ENCODE results near the gene ZNF682. TPM values are rescaled to one million over a fixed set of nuclear protein-coding genes. Genes with fewer than 3 reads are reported as not detected.
"Not testable (repeated sequence)": the region's sequence is repeated elsewhere in the genome, so short reads cannot be mapped to it uniquely, and the experiment has no call there.

ZNF682 gene
- total RNA-seq = 6.1 TPM

DNA sequence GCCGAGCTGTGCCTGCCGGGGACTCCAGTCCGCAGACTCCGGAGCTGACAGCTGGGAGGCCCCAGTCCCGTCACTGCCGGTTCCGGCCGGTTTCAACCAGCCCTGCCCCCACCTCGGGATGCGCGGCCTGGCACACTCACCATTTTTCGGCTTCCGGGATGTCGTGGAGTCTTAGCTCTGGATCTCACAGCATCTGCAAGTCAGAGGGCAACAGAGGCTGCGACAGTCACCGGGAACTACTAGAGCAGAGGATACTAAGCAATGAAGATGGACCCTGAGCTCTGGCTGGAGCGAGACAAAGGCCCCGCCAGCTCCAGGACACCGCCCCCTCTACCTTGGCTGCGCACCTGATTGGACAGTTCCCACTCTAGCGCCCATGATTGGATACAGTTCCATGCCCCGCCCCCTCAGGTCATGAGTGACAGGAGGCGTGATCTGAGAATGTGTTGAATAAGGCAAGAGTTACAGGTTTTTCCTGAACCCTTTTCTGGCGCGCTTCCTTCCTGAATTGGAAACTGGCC is at the start of gene ZNF682:
Gene ZNF682 (minus strand): TSS at position 303 of the 521 bp plus-strand sequence. CDS start 160 bp downstream, at position 143.
- DNase-seq (ENCODE audit: low spot score) = peak; percentile 97
- peak; percentile 100 for ATAC-seq
- intact Hi-C loops (cut with DNase I) = no loop called here

- ATAC-seq; intact Hi-C loops (cut with DNase I): not testable (repeated sequence)
Measured at GRCh38 chr19:20082876-20083275, 43.6 kb upstream of the ZNF682 start.

GRCh38 chr19:20082232-20082833 is 43.0 kb upstream of the ZNF682 start:
- DNase-seq (ENCODE audit: low spot score); intact Hi-C loops (cut with DNase I); ATAC-seq: not testable (repeated sequence)

More at GRCh38 chr19:20082876-20083275, 43.6 kb upstream of the ZNF682 start:
- DNase-seq (ENCODE audit: low spot score) = not testable (repeated sequence)

- DNase-seq (ENCODE audit: low spot score) (no peak), ATAC-seq (no peak)
- intact Hi-C loops (cut with DNase I) = no loop called here
Measured at GRCh38 chr19:20080656-20081055, 41.4 kb upstream of the ZNF682 start.

- no peak for ATAC-seq
- no peak for DNase-seq (ENCODE audit: low spot score)
- intact Hi-C loops (cut with DNase I) = loop anchor here (5.0 kb wide), 1 partner anchor 1363 kb away; no protein-coding TSS in a partner anchor
Measured at GRCh38 chr19:20079476-20079875, 40.2 kb upstream of the ZNF682 start.

GRCh38 chr19:20078581-20079031 is 39.3 kb upstream of the ZNF682 start:
- ATAC-seq (peak; percentile 44), DNase-seq (ENCODE audit: low spot score) (peak; percentile 60)
- intact Hi-C loops (cut with DNase I) = loop anchor here (5.0 kb wide), 1 partner anchor 1364 kb away; no protein-coding TSS in a partner anchor

DNA sequence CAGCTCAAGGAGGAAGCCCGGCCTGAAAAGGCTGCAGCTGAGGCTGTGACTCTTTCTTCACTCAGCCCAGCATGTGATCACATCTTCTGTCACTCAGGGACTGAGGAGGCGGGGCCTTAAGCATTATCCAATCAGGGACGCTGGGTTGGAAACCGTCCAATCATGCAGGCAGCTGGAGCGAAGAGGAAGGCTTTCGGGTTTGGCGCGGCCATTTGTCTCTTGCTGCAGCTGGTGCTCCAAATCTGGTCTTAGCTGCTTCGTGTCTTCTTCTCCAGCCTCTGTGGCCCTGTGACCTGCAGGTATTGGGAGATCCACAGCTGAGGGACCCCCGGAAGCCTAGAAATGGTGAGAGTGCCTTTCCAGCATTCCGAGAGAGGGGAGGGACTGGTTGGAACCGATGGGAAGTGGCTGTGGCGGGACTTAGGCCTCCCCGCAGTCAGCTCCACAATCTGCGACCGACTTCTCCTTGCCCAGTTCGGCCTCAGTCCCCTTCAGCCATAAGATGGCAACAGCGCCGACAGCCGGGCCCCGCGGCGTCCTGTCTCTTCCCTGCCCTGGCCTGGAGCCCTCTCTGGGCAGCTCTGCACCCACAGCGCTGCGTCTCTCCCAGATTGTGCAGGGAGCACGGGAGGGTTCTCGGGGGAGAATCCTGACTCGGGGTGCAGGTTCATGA is 38.6 kb upstream of the ZNF682 start, which contains the start of gene ZNF90:
Gene ZNF90 (plus strand): TSS at position 210 of the 673 bp plus-strand sequence. CDS start 133 bp downstream, at position 343.
- intact Hi-C loops (cut with DNase I) = loop anchor here (5.0 kb wide), 1 partner anchor 1364 kb away; no protein-coding TSS in a partner anchor
- ATAC-seq (peak; percentile 99), DNase-seq (ENCODE audit: low spot score) (peak; percentile 97)

GRCh38 chr19:20072936-20073335 is 33.6 kb upstream of the ZNF682 start:
- DNase-seq (ENCODE audit: low spot score) = no peak
- no peak for ATAC-seq
- intact Hi-C loops (cut with DNase I) = no loop called here

DNA sequence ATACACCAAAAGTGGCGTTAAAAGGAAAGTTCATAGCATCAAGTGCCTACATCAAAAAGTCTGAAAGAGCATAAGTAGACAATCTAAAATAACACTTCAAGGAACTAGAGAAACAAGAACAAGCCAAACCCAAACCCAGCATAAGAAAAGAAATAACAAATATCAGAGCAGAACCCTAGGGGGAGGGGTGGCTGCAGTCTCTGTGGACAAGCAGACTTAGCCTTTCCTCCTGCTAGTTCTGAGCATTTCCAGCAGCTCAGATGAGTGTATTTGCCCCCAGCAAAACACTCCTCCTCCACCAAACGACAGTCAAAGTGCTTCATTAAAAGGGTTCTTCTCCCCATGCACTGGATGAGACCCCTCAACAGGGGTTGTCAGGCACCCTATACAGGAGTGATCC is 31.4 kb upstream of the ZNF682 start:
- DNase-seq (ENCODE audit: low spot score) (no peak), ATAC-seq (no peak)
- intact Hi-C loops (cut with DNase I) = no loop called here

- DNase-seq (ENCODE audit: low spot score); ATAC-seq; intact Hi-C loops (cut with DNase I): not testable (repeated sequence)
Measured at GRCh38 chr19:20068559-20068958, 29.3 kb upstream of the ZNF682 start.

GRCh38 chr19:20067943-20068342 is 28.6 kb upstream of the ZNF682 start:
- intact Hi-C loops (cut with DNase I) = no loop called here
- ATAC-seq = no peak
- DNase-seq (ENCODE audit: low spot score) = no peak

DNA sequence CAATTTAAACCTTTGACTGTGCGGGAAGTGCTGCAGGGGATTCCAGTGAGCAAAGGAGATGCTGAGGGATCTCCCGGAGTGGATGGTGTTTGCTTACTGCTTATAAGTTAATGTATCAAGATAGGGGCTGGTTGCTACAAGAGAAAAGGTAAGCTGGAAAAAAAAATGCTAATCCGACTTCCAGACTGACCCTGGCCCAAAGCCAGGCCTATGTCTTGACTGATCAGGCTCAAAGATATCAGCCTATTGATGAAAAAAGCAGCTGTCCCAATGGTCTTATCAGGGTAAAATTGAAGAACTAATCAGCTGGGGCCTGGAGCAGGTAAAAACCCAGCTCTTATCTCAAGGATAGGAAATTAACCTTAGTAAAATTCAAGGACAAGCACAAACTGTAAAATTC is 27.6 kb upstream of the ZNF682 start:
- intact Hi-C loops (cut with DNase I) = no loop called here

GRCh38 chr19:20060282-20060681 is 21.0 kb upstream of the ZNF682 start:
- intact Hi-C loops (cut with DNase I) = no loop called here
- DNase-seq (ENCODE audit: low spot score) = no peak
- no peak for ATAC-seq

More for the DNA sequence above, 27.6 kb upstream of the ZNF682 start:
- ATAC-seq (no peak), DNase-seq (ENCODE audit: low spot score) (no peak)

DNA sequence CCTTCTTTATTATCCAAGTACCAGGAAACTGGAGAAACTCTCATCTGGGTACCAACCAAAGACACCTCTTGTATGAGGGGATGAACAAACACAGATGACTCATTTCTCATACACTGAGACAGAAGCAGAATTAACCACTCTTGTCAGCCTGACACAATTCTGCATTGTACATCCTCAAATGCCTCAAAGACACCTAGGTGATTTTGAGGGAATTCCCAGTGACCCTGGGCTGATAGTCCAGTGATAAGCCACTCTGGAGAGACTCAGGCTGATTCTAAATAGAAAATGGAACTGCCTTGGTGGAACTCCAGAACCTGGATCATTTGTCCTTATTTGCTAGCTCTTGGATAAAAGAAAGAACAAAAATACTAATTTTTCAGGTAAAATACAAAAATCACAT is 19.4 kb upstream of the ZNF682 start:
- intact Hi-C loops (cut with DNase I); DNase-seq (ENCODE audit: low spot score); ATAC-seq: not testable (repeated sequence)

- intact Hi-C loops (cut with DNase I) = no loop called here
- DNase-seq (ENCODE audit: low spot score) = peak; percentile 93
- peak; percentile 100 for ATAC-seq
Measured at GRCh38 chr19:20051841-20052768, 12.8 kb upstream of the ZNF682 start.

GRCh38 chr19:20045742-20046141 is 6.4 kb upstream of the ZNF682 start:
- ATAC-seq; intact Hi-C loops (cut with DNase I); DNase-seq (ENCODE audit: low spot score): not testable (repeated sequence)

GRCh38 chr19:20044663-20045062 is 5.4 kb upstream of the ZNF682 start:
- ATAC-seq (no peak), DNase-seq (ENCODE audit: low spot score) (no peak)
- intact Hi-C loops (cut with DNase I) = no loop called here

DNA sequence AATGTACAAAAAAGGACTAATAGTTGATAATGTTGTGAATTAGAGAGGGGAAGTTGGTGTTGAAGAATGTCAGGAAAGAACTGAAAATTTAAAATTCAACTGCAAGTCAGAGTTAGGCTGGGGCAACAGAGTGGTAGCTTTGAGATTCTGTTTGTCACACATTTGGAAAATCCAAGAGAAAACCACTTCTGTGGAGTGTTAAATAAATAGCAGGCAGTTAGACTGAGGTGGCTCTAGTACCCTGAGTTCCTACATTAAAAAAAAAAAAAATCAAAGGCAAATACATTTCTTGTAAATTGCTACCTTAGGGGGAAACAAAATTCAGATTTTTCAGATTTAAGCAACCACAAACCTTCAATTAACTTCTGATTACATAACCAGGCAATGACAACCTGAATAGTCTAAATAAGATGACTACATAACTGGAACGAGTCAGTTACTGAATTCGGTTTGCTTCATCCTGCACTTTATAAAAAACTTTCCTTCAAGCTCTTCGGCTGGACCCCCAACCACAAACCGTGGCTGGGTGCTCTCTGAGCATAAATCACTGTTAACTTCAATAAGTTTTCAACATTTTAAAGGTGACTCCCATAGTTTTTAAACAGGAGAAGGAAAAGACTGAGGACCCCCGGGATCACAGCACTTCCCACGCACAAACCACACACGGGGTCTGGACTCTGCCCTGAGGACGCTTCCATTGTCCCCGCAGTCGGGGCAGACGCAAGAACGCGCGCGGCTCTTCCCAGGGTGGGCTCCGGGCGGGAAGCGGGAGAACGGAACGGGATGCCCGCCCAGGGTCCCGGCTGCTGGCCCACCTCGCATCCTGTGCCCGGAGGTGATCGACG is 725 bp downstream of the ZNF682 start:
- intact Hi-C loops (cut with DNase I) = no loop called here
- ATAC-seq = peak; percentile 8
- DNase-seq (ENCODE audit: low spot score) = no peak

Data from sciatic nerve (tissue), 2 donors.